Cerebellar nuclear complex (tissue), 1 donor: ENCODE data around the gene EPHA1.
A peak's percentile ranks its signal among the peaks of the same experiment; 100 is the strongest.
"Not testable (repeated sequence)": the region's sequence is repeated elsewhere in the genome, so short reads cannot be mapped to it uniquely, and the experiment has no call there.

Experiments used
- DNase-seq, 2 experiments: peaks; one replicate each; lab custom pipeline; 2025; lab: John Stamatoyannopoulos, UW

The EPHA1 gene

GRCh38 chr7:143429770-143430698, 21.4 kb upstream of the EPHA1 start:
- DNase-seq = no peak

GRCh38 chr7:143426479-143427142, 18.0 kb upstream of the EPHA1 start:
- no peak for DNase-seq

GRCh38 chr7:143424476-143424875, 15.8 kb upstream of the EPHA1 start:
- DNase-seq = not testable (repeated sequence)

- no peak for DNase-seq
Measured at GRCh38 chr7:143422033-143422432, 13.4 kb upstream of the EPHA1 start.

- DNase-seq = not testable (repeated sequence)
Measured at GRCh38 chr7:143420624-143421023, 12.0 kb upstream of the EPHA1 start.

GRCh38 chr7:143419880-143420279, 11.2 kb upstream of the EPHA1 start:
- DNase-seq = no peak

GRCh38 chr7:143418681-143419458, 10.2 kb upstream of the EPHA1 start:
- no peak for DNase-seq

GRCh38 chr7:143417734-143418383, 9.2 kb upstream of the EPHA1 start:
- DNase-seq = no peak

- peak in 1 of 2 experiments; percentile 8 for DNase-seq
Measured at GRCh38 chr7:143416565-143417149, 8.0 kb upstream of the EPHA1 start.

- no peak for DNase-seq
Measured at GRCh38 chr7:143415742-143416397, 7.2 kb upstream of the EPHA1 start.

- not testable (repeated sequence) for DNase-seq
Measured at GRCh38 chr7:143415209-143415608, 6.6 kb upstream of the EPHA1 start.

GRCh38 chr7:143413123-143413522, 4.5 kb upstream of the EPHA1 start:
- DNase-seq = no peak

- DNase-seq = no peak
Measured at GRCh38 chr7:143411976-143412708, 3.5 kb upstream of the EPHA1 start.

GRCh38 chr7:143410521-143411004, 1.9 kb upstream of the EPHA1 start:
- DNase-seq = no peak

- no peak for DNase-seq
Measured at GRCh38 chr7:143408252-143408685, 387 bp downstream of the EPHA1 start.

- DNase-seq = no peak
Measured at GRCh38 chr7:143407287-143408251, 1.1 kb downstream of the EPHA1 start.

- DNase-seq = no peak
Measured at GRCh38 chr7:143406002-143406357, 2.7 kb downstream of the EPHA1 start.

- DNase-seq = no peak
Measured at GRCh38 chr7:143405173-143406001, 3.3 kb downstream of the EPHA1 start.
